ENCODE results near the gene ENAH. TPM values are rescaled to one million over a fixed set of nuclear protein-coding genes. Genes with fewer than 3 reads are reported as not detected.

The ENAH gene
- polyA plus RNA-seq, 1 donor (not counting 4 experiments of a cell fraction or from before 2014, with no cell fraction given) = 61.0 TPM

DNA sequence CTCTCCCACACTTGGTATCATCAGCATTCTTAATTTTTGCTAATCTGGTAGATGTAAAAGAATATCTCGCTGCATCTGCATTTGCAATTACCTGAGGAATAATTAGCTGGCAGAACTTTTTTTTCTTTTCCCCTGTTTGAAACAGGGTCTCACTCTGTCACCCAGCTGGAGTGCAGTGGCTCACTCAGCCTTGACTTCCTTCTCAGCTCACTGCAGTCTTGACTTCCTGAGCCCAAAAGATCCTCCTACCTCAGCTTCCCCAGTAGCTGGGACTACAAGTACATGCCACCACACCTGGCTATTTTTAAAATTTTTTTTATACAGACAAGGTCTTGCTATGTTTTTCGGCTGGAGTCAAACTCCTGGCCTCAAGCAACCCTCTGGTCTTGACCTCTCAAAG is 35.4 kb upstream of the ENAH start:
- H3K4me1 ChIP-seq (ENCODE audit: control insufficient read depth, extremely low read depth, insufficient read depth, low read length) = peaks cover 7% of the 10 kb centered on the region
- H3K9ac ChIP-seq (ENCODE audit: control insufficient read depth, extremely low read depth, insufficient read depth, low read length) = no peak overlapping the region
- no peaks in the 10 kb centered on the region for H3K9me1 ChIP-seq (ENCODE audit: control insufficient read depth, extremely low read depth, insufficient read depth, low read length)
- dilution Hi-C loops (cut with MboI; ENCODE audit: extremely low pct_ligation_motif_present, low sequenced_read_pairs) = no loop called here
- H3K4me3 ChIP-seq (ENCODE audit: control insufficient read depth in 2 of 3, extremely low read depth in 1 of 3, insufficient read depth in 2 of 3, low read depth in 1 of 3, low read length in 3 of 3) = no peak overlapping the region
- H3K79me2 ChIP-seq (ENCODE audit: control insufficient read depth, insufficient read depth, low read length) = no peaks in the 10 kb centered on the region
- no peaks in the 10 kb centered on the region for H3K27me3 ChIP-seq (ENCODE audit: control insufficient read depth, extremely low read depth, insufficient read depth, low read length)
- H2AFZ ChIP-seq (ENCODE audit: control insufficient read depth, low read length) = no peak overlapping the region
- no peak overlapping the region for H3K4me2 ChIP-seq (ENCODE audit: control insufficient read depth, extremely low read depth, insufficient read depth, low read depth, low read length)
- no peak for TF ChIP-seq CTCF (optimal IDR thresholded peaks at IDR 0.05 in 1 of 3, IDR thresholded peaks at IDR 0.05 in 1 of 3, conservative IDR thresholded peaks at IDR 0.05 in 1 of 3; ENCODE audit: extremely low read depth in 1 of 3, insufficient read depth in 2 of 3, low read length in 3 of 3)
- H3K36me3 ChIP-seq (ENCODE audit: control insufficient read depth in 2 of 2, extremely low read depth in 1 of 2, insufficient read depth in 2 of 2, low read length in 2 of 2) = no peaks in the 10 kb centered on the region
- no peaks in the 10 kb centered on the region for H3K9me3 ChIP-seq (ENCODE audit: control insufficient read depth, low read depth, low read length)
- no peak for DNase-seq (ENCODE audit: low read depth, low spot score)
- FAIRE-seq = no peak
- no peaks in the 10 kb centered on the region for H4K20me1 ChIP-seq (ENCODE audit: control insufficient read depth, extremely low read depth, insufficient read depth, low read length)
- no peak overlapping the region for H3K27ac ChIP-seq (ENCODE audit: control insufficient read depth, insufficient read depth, low read length)

GRCh38 chr1:225685476-225686176 is 32.7 kb upstream of the ENAH start:
- dilution Hi-C loops (cut with MboI; ENCODE audit: extremely low pct_ligation_motif_present, low sequenced_read_pairs) = no loop called here
- Histone ChIP-seq H3K9me1 (ENCODE audit: control insufficient read depth, extremely low read depth, insufficient read depth, low read length) (no peaks in the 10 kb centered on the region), H3K27ac (ENCODE audit: control insufficient read depth, insufficient read depth, low read length) (no peak overlapping the region), H4K20me1 (ENCODE audit: control insufficient read depth, extremely low read depth, insufficient read depth, low read length) (no peaks in the 10 kb centered on the region), H3K27me3 (ENCODE audit: control insufficient read depth, extremely low read depth, insufficient read depth, low read length) (no peaks in the 10 kb centered on the region), H3K4me3 (ENCODE audit: control insufficient read depth in 2 of 3, extremely low read depth in 1 of 3, insufficient read depth in 2 of 3, low read depth in 1 of 3, low read length in 3 of 3) (no peak overlapping the region), H3K9ac (ENCODE audit: control insufficient read depth, extremely low read depth, insufficient read depth, low read length) (no peak overlapping the region), H3K4me1 (ENCODE audit: control insufficient read depth, extremely low read depth, insufficient read depth, low read length) (peaks cover 7% of the 10 kb centered on the region), H2AFZ (ENCODE audit: control insufficient read depth, low read length) (no peak overlapping the region), H3K79me2 (ENCODE audit: control insufficient read depth, insufficient read depth, low read length) (no peaks in the 10 kb centered on the region), H3K36me3 (ENCODE audit: control insufficient read depth in 2 of 2, extremely low read depth in 1 of 2, insufficient read depth in 2 of 2, low read length in 2 of 2) (no peaks in the 10 kb centered on the region), H3K4me2 (ENCODE audit: control insufficient read depth, extremely low read depth, insufficient read depth, low read depth, low read length) (no peak overlapping the region), H3K9me3 (ENCODE audit: control insufficient read depth, low read depth, low read length) (no peaks in the 10 kb centered on the region)
- TF ChIP-seq EZH2 (IDR thresholded peaks at IDR 0.05; ENCODE audit: low read length) (no peak), CTCF (optimal IDR thresholded peaks at IDR 0.05 in 1 of 3, IDR thresholded peaks at IDR 0.05 in 1 of 3, conservative IDR thresholded peaks at IDR 0.05 in 1 of 3; ENCODE audit: extremely low read depth in 1 of 3, insufficient read depth in 2 of 3, low read length in 3 of 3) (no peak)
- DNase-seq (ENCODE audit: low read depth, low spot score) (no peak), FAIRE-seq (no peak)
